ENCODE measurements around the gene BPNT1. TPM values are rescaled to one million over a fixed set of nuclear protein-coding genes. Genes with fewer than 3 reads are reported as not detected.

Gene BPNT1
- total RNA-seq, 1 experiment from 2014 or later: 25.2 TPM

GRCh38 chr1:220076861-220077762, 12.5 kb downstream of the BPNT1 start:
- Histone ChIP-seq H3K9me2 (ENCODE audit: insufficient read depth) (no peaks in the 10 kb centered on the region), H3K27ac (ENCODE audit: low read depth, low read length) (no peak overlapping the region), H3K4me3 (replicated peaks in 1 of 2; ENCODE audit: low read depth in 1 of 2, low read length in 2 of 2) (no peak overlapping the region), H4K20me1 (ENCODE audit: insufficient read depth) (no peaks in the 10 kb centered on the region), H3K9me3 (ENCODE audit: control insufficient read depth in 1 of 2, insufficient read depth in 1 of 2, low read depth in 1 of 2, low read length in 2 of 2) (no peaks in the 10 kb centered on the region), H3K4me1 (ENCODE audit: control insufficient read depth in 1 of 2, insufficient read depth in 2 of 2, low read length in 2 of 2) (no peaks in the 10 kb centered on the region), H3K27me3 (ENCODE audit: insufficient read depth, low read length) (no peaks in the 10 kb centered on the region), H3K9ac (ENCODE audit: low read length) (no peak overlapping the region), H2AFZ (ENCODE audit: low read depth, low read length, poor library complexity, severe bottlenecking) (no peak overlapping the region), H3K36me3 (ENCODE audit: control insufficient read depth in 1 of 2, insufficient read depth in 2 of 2, low read length in 2 of 2) (peaks cover 6 to 7% of the 10 kb centered on the region in 2 experiments; a peak in 2 of 4 replicates), H3K79me2 (ENCODE audit: insufficient read depth, low read length) (no peaks in the 10 kb centered on the region), H3K4me2 (ENCODE audit: low read length) (no peak overlapping the region)
- ChIA-PET POLR2A (no interaction called here), RAD21 (ENCODE audit: low non-redundant PET in 1 of 2, low total read pairs in 2 of 2, uncharacterized antibody in 2 of 2, unreplicated experiment in 2 of 2) (no interaction called here), CTCF (no interaction called here)
- ATAC-seq (no peak), DNase-seq (ENCODE audit: low read depth, low spot score) (no peak)
- intact Hi-C loops (cut with micrococcal nuclease): no loop called here
- TF ChIP-seq ELF1 (IDR thresholded peaks at IDR 0.05; ENCODE audit: borderline replicate concordance, low read depth): no peak
- TF ChIP-seq, protein P1, sequence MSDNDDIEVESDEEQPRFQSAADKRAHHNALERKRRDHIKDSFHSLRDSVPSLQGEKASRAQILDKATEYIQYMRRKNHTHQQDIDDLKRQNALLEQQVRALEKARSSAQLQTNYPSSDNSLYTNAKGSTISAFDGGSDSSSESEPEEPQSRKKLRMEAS (IDR thresholded peaks at IDR 0.05): no peak
- no peak for TF ChIP-seq ZNF274 (IDR thresholded peaks at IDR 0.05; ENCODE audit: low read depth, low read length)
- no peak for TF ChIP-seq SIN3A (IDR thresholded peaks at IDR 0.05; ENCODE audit: low read depth)
- TF ChIP-seq RAD21 (IDR thresholded peaks at IDR 0.05; ENCODE audit: low read depth): no peak
- TF ChIP-seq CEBPB (IDR thresholded peaks at IDR 0.05; ENCODE audit: low read depth): no peak
- TF ChIP-seq ZFX (IDR thresholded peaks at IDR 0.05): no peak
- no peak for TF ChIP-seq EZH2phosphoT487 (IDR thresholded peaks at IDR 0.05; ENCODE audit: borderline replicate concordance)
- TF ChIP-seq FOSL1 (IDR thresholded peaks at IDR 0.05; ENCODE audit: low read depth): no peak
- TF ChIP-seq YY1 (IDR thresholded peaks at IDR 0.05; ENCODE audit: extremely low read depth, insufficient replicate concordance, low read depth, low read length): no peak
- no peak for TF ChIP-seq ATF3 (IDR thresholded peaks at IDR 0.05)
- TF ChIP-seq CTCF (IDR thresholded peaks at IDR 0.05 in 2 of 3, conservative IDR thresholded peaks at IDR 0.05 in 1 of 3; ENCODE audit: borderline replicate concordance in 1 of 3, insufficient read depth in 1 of 3, low read depth in 2 of 3, low read length in 2 of 3): no peak
- TF ChIP-seq CBX3 (IDR thresholded peaks at IDR 0.05; ENCODE audit: low read depth): no peak
- no peak for TF ChIP-seq POLR2AphosphoS5 (IDR thresholded peaks at IDR 0.05; ENCODE audit: low read depth, low read length)
- no peak for TF ChIP-seq POLR2A (IDR thresholded peaks at IDR 0.05; ENCODE audit: borderline replicate concordance, extremely low read depth, insufficient read depth, insufficient read length)
- no peak for TF ChIP-seq JUND (IDR thresholded peaks at IDR 0.05)
- TF ChIP-seq SRF (IDR thresholded peaks at IDR 0.05; ENCODE audit: low read depth): no peak
- TF ChIP-seq SP1 (IDR thresholded peaks at IDR 0.05; ENCODE audit: low read depth): no peak
- no TSS peak for BruUV-seq (replicated peaks)
